Endothelial cell of umbilical vein (primary cell): ENCODE results near the gene ANAPC16.

Source experiments
- POLR2A ChIP-seq: IDR thresholded peaks from 2 replicates; pipeline ENCODE4 v1.6.1; 2012; ENCODE audit warnings: low read depth, mild to moderate bottlenecking, control low read depth, low read length
- TF ChIP-seq, protein P1 (sequence below), 2 donors: IDR thresholded peaks; 1 replicate in 1 of 2; 2 replicates in 1 of 2; pipeline ENCODE4 v1.5.1; 2011; ENCODE audit warnings: low read length in 2 of 2, mild to moderate bottlenecking in 2 of 2, moderate library complexity in 2 of 2, control low read depth in 1 of 2, inconsistent platforms in 1 of 2, low read depth in 1 of 2; ENCODE audit not compliant: insufficient read depth in 1 of 2; ENCODE audit errors: extremely low read depth in 1 of 2

DNA sequence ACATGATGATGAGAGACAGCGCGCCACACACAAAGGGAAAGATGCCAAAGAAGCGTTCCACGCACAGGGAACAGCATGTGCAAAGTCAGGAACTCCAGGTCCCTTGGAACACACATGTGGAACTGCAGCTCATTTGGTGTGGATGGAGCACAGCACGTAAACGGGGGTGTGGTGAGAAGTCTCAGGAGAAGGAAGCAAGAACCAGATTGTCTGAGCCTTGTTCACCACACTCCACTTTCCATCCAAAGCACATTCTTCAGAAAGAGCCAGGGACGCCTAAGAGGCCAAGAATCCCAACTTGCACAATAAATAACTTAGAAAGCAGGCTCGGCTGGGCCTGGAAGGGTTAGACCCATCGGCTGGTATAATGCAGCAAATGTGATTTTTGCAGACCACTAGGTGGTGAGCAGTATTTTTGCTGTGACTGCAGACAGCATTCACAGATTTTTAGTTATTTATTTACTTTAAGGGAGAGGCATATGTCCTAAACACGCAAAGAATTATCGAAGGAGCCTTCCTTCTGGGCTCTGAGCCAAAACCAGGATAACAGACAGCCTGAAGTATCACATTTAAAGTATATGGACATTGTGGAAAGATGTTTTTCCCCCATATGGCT, 28.1 kb downstream of the ANAPC16 start:
- TF ChIP-seq, protein P1, sequence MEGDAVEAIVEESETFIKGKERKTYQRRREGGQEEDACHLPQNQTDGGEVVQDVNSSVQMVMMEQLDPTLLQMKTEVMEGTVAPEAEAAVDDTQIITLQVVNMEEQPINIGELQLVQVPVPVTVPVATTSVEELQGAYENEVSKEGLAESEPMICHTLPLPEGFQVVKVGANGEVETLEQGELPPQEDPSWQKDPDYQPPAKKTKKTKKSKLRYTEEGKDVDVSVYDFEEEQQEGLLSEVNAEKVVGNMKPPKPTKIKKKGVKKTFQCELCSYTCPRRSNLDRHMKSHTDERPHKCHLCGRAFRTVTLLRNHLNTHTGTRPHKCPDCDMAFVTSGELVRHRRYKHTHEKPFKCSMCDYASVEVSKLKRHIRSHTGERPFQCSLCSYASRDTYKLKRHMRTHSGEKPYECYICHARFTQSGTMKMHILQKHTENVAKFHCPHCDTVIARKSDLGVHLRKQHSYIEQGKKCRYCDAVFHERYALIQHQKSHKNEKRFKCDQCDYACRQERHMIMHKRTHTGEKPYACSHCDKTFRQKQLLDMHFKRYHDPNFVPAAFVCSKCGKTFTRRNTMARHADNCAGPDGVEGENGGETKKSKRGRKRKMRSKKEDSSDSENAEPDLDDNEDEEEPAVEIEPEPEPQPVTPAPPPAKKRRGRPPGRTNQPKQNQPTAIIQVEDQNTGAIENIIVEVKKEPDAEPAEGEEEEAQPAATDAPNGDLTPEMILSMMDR (IDR thresholded peaks at IDR 0.05; ENCODE audit: extremely low read depth in 1 of 2, insufficient read depth in 1 of 2, low read depth in 1 of 2, low read length in 2 of 2) = peak in 1 of 2 donors; percentile 23
- no peak for TF ChIP-seq POLR2A
